HCT116 (cell line): ENCODE data around the gene ADAM11.

Experiments used
- ATF3 ChIP-seq: IDR thresholded peaks from 2 replicates; pipeline ENCODE4 v1.6.1; 2012
- CEBPB ChIP-seq: IDR thresholded peaks from 2 replicates; pipeline ENCODE4 v1.6.1; 2012; ENCODE audit warnings: low read depth
- CTCF ChIP-seq, 3 experiments: fragments of 200-600 bp in 1 of 3; sonication (generic) in 1 of 3; IDR thresholded peaks in 2 of 3; conservative IDR thresholded peaks in 1 of 3; 2 replicates each; pipeline ENCODE4 v1.5.1; 2012 to 2017; ENCODE audit warnings: low read depth in 2 of 3, low read length in 2 of 3, antibody characterized with exemption in 1 of 3, borderline replicate concordance in 1 of 3, control low read depth in 1 of 3, mild to moderate bottlenecking in 1 of 3, mixed read lengths in 1 of 3, mixed run types in 1 of 3, moderate library complexity in 1 of 3; ENCODE audit not compliant: insufficient read depth in 1 of 3
- EZH2 ChIP-seq: fragments of 200-600 bp; sonication (generic); IDR thresholded peaks from 2 replicates; pipeline ENCODE4 v1.6.1; 2017; ENCODE audit warnings: antibody characterized with exemption, mixed run types
- JUND ChIP-seq: IDR thresholded peaks from 2 replicates; pipeline ENCODE4 v1.6.1; 2012
- POLR2A ChIP-seq: IDR thresholded peaks from 2 replicates; pipeline ENCODE4 v1.7.0; 2011; ENCODE audit warnings: borderline replicate concordance; ENCODE audit not compliant: insufficient read depth, insufficient read length; ENCODE audit errors: extremely low read depth
- POLR2AphosphoS5 ChIP-seq: IDR thresholded peaks from 2 replicates; pipeline ENCODE4 v1.6.1; 2011; ENCODE audit warnings: mild to moderate bottlenecking, low read depth, low read length, moderate library complexity
- RAD21 ChIP-seq: IDR thresholded peaks from 2 replicates; pipeline ENCODE4 v1.6.1; 2012; ENCODE audit warnings: low read depth, mild to moderate bottlenecking
- SP1 ChIP-seq: IDR thresholded peaks from 2 replicates; pipeline ENCODE4 v1.6.1; 2012; ENCODE audit warnings: low read depth
- YY1 ChIP-seq: IDR thresholded peaks from 2 replicates; pipeline ENCODE4 v1.6.1; 2011; ENCODE audit warnings: low read length, low read depth, moderate library complexity, mild to moderate bottlenecking; ENCODE audit not compliant: insufficient replicate concordance; ENCODE audit errors: extremely low read depth

DNA sequence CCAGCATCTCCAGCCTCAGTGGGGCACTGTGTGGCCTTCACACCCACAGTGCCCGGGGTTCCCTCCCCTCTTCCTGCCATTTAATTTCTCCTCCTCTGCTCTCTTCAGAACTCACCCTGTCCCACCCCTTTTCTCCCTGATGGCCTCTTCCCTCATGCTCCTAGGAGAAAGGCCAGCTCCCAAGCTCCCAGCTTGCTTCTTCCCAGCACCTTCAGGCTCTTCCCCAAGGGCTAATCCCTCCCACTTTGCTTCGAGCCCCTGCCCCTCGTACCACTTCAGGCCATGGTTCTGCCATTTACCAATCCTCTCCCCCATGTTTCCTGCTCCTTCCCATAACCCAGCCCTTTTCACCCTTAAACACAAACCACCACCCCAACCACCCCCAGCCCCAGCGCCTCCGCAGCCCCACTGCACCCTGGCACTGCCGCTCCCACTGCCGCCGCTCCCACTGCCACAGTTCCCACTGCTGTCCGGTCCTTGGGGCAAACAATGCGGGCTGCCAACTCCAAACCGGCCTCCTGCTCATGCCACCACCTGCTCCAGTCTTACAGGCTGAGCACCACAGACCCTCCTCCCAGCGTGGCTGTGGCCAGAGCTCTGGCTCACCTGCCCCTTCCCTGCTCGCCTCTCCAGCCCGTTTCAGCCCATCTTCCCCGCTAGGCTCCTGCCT is 28.6 kb downstream of the ADAM11 start:
- TF ChIP-seq CEBPB (no peak), CTCF (IDR thresholded peaks at IDR 0.05 in 2 of 3, conservative IDR thresholded peaks at IDR 0.05 in 1 of 3; ENCODE audit: borderline replicate concordance in 1 of 3, insufficient read depth in 1 of 3, low read depth in 2 of 3, low read length in 2 of 3) (no peak), SP1 (no peak), EZH2 (no peak), POLR2A (no peak), POLR2AphosphoS5 (no peak), RAD21 (no peak), YY1 (no peak), JUND (no peak), ATF3 (no peak)
